H1 (cell line): ENCODE measurements around the gene CCDC78. TPM values are rescaled to one million over a fixed set of nuclear protein-coding genes. Genes with fewer than 3 reads are reported as not detected.

Experiments
- CTCF ChIA-PET: fragments of 300-600 bp; sonication (Branson Sonifier 250); formaldehyde crosslinking; loops from one replicate; lab custom pipeline; 2021; ENCODE audit not compliant: partially characterized antibody; lab: Charles Lee
- POLR2A ChIA-PET: fragments of 300-600 bp; sonication (Branson Sonifier 250); formaldehyde crosslinking; loops from one replicate; lab custom pipeline; 2021; ENCODE audit warnings: inconsistent platforms; ENCODE audit not compliant: partially characterized antibody; lab: Charles Lee
- DNase-seq, 2 experiments: peaks; one replicate each; pipeline versions ENCODE4 v3.0.0 to v3.0.0-alpha.2; 2010 to 2022; ENCODE audit warnings: low spot score in 2 of 2, low read depth in 1 of 2, mixed read lengths in 1 of 2
- FAIRE-seq: peaks from 2 replicates; lab custom pipeline; 2011; peaks lifted over from hg19 to GRCh38; lab: Jason Lieb, UNC
- H2AFZ ChIP-seq: 2 replicates; pipeline ENCODE4 v1.8.1; 2012; ENCODE audit warnings: low read length, inconsistent platforms
- H2AK5ac ChIP-seq: 2 replicates; pipeline ENCODE4 v1.6.1; 2013; ENCODE audit warnings: low read depth, low read length
- H2BK120ac ChIP-seq: replicated peaks from 2 replicates; pipeline ENCODE3; 2013; ENCODE audit warnings: low read depth, low read length, inconsistent platforms
- H2BK12ac ChIP-seq: 2 replicates; pipeline ENCODE4 v1.6.1; 2013; ENCODE audit warnings: low read depth, low read length
- H2BK15ac ChIP-seq: 2 replicates; pipeline ENCODE4 v1.6.1; 2013; ENCODE audit warnings: low read length
- H2BK20ac ChIP-seq: 2 replicates; pipeline ENCODE4 v1.6.1; 2013; ENCODE audit warnings: low read length
- H2BK5ac ChIP-seq: 2 replicates; pipeline ENCODE4 v1.6.1; 2013; ENCODE audit warnings: low read depth, low read length
- H3K14ac ChIP-seq: 2 replicates; pipeline ENCODE4 v1.6.1; 2013; ENCODE audit warnings: inconsistent platforms; ENCODE audit not compliant: insufficient read length
- H3K18ac ChIP-seq: 2 replicates; pipeline ENCODE4 v1.6.1; 2013; ENCODE audit warnings: low read length; ENCODE audit errors: extremely low read depth
- H3K23ac ChIP-seq: 2 replicates; pipeline ENCODE4 v1.6.1; 2013; ENCODE audit warnings: inconsistent platforms; ENCODE audit not compliant: insufficient read length
- H3K23me2 ChIP-seq: 2 replicates; pipeline ENCODE4 v1.6.1; 2013; ENCODE audit warnings: low read depth, low read length
- H3K27ac ChIP-seq: 2 replicates; pipeline ENCODE4 v1.6.1; 2011; ENCODE audit warnings: low read depth, low read length, inconsistent platforms
- H3K27me3 ChIP-seq, 4 experiments: replicated peaks in 1 of 4; 1 replicate in 1 of 4; 2 replicates in 3 of 4; pipeline versions ENCODE4 v1.6.1 to v1.8.1; 2011 to 2013; ENCODE audit warnings: low read length in 3 of 4, mild to moderate bottlenecking in 3 of 4, inconsistent platforms in 2 of 4, mixed read lengths in 2 of 4, moderate library complexity in 1 of 4; ENCODE audit not compliant: control insufficient read depth in 3 of 4, insufficient read depth in 3 of 4; ENCODE audit errors: extremely low read depth in 1 of 4
- H3K36me3 ChIP-seq, 4 experiments: 2 replicates each; pipeline versions ENCODE4 v1.6.1 to v1.8.1; 2011 to 2013; ENCODE audit warnings: mild to moderate bottlenecking in 4 of 4, low read length in 3 of 4, moderate library complexity in 2 of 4, control low read depth in 1 of 4, inconsistent platforms in 1 of 4; ENCODE audit not compliant: insufficient read depth in 4 of 4, control insufficient read depth in 2 of 4
- H3K4ac ChIP-seq: replicated peaks from 2 replicates; pipeline ENCODE3; 2013; ENCODE audit warnings: low read length, low read depth, mixed read lengths, inconsistent platforms; ENCODE audit not compliant: insufficient read length
- H3K4me1 ChIP-seq, 4 experiments: replicated peaks in 1 of 4; 1 replicate in 1 of 4; 2 replicates in 3 of 4; pipeline versions ENCODE4 v1.6.1 to v1.8.1; 2011 to 2013; ENCODE audit warnings: low read length in 3 of 4, inconsistent platforms in 2 of 4, mixed read lengths in 1 of 4; ENCODE audit not compliant: insufficient read depth in 4 of 4, control insufficient read depth in 3 of 4
- H3K4me2 ChIP-seq, 2 experiments: 2 replicates each; pipeline versions ENCODE4 v1.6.1 to v1.8.1; 2011 to 2013; ENCODE audit warnings: low read depth in 2 of 2, low read length in 2 of 2, control low read depth in 1 of 2, inconsistent platforms in 1 of 2, mild to moderate bottlenecking in 1 of 2; ENCODE audit not compliant: insufficient read depth in 1 of 2
- H3K4me3 ChIP-seq, 4 experiments: fragments of 200-600, 300-600 bp in 1 of 4; sonication (generic), shearing (Covaris generic), sonication (Bioruptor Twin) in 1 of 4; 2 replicates each; pipeline versions ENCODE4 v1.5.1 to v1.8.1; 2011 to 2016; ENCODE audit warnings: low read length in 4 of 4, low read depth in 3 of 4, control low read depth in 2 of 4, inconsistent platforms in 2 of 4, mild to moderate bottlenecking in 2 of 4, mixed read lengths in 1 of 4, moderate library complexity in 1 of 4; ENCODE audit not compliant: insufficient read depth in 2 of 4; ENCODE audit errors: extremely low read depth in 1 of 4
- H3K56ac ChIP-seq: replicated peaks from 2 replicates; pipeline ENCODE3; 2013; ENCODE audit warnings: low read depth, mild to moderate bottlenecking, mixed read lengths, low read length, inconsistent platforms; ENCODE audit not compliant: insufficient read length
- H3K79me1 ChIP-seq: 2 replicates; pipeline ENCODE4 v1.6.1; 2013; ENCODE audit warnings: low read depth, low read length, control low read depth
- H3K79me2 ChIP-seq, 2 experiments: 2 replicates each; pipeline versions ENCODE4 v1.6.1 to v1.8.1; 2012 to 2013; ENCODE audit warnings: low read length in 2 of 2, mild to moderate bottlenecking in 2 of 2, inconsistent platforms in 1 of 2; ENCODE audit not compliant: insufficient read depth in 2 of 2, control insufficient read depth in 1 of 2
- H3K9ac ChIP-seq, 4 experiments: replicated peaks in 1 of 4; 1 replicate in 1 of 4; 2 replicates in 3 of 4; pipeline versions ENCODE4 v1.6.1 to v1.8.1; 2011 to 2013; ENCODE audit warnings: low read depth in 3 of 4, low read length in 3 of 4, control low read depth in 2 of 4, mild to moderate bottlenecking in 2 of 4, moderate library complexity in 2 of 4, inconsistent platforms in 1 of 4; ENCODE audit errors: extremely low read depth in 1 of 4
- H3K9me3 ChIP-seq, 2 experiments: 2 replicates each; pipeline versions ENCODE4 v1.6.1 to v1.8.1; 2012 to 2013; ENCODE audit warnings: mild to moderate bottlenecking in 2 of 2, moderate library complexity in 2 of 2, control low read depth in 1 of 2, inconsistent platforms in 1 of 2, low read depth in 1 of 2, low read length in 1 of 2, mixed read lengths in 1 of 2; ENCODE audit not compliant: insufficient read depth in 2 of 2
- H4K20me1 ChIP-seq, 2 experiments: replicated peaks in 1 of 2; 2 replicates each; pipeline versions ENCODE3 to v1.8.1; 2011 to 2013; ENCODE audit warnings: inconsistent platforms in 2 of 2, low read length in 2 of 2, mild to moderate bottlenecking in 1 of 2; ENCODE audit not compliant: insufficient read depth in 2 of 2, control insufficient read depth in 1 of 2
- H4K5ac ChIP-seq: 2 replicates; pipeline ENCODE4 v1.6.1; 2013; ENCODE audit warnings: low read length, low read depth, mixed read lengths, inconsistent platforms; ENCODE audit not compliant: insufficient read length
- H4K8ac ChIP-seq: 2 replicates; pipeline ENCODE4 v1.8.0; 2013; ENCODE audit warnings: mild to moderate bottlenecking, moderate library complexity, low read length, inconsistent platforms; ENCODE audit not compliant: insufficient read depth; ENCODE audit errors: extremely low read depth
- H4K91ac ChIP-seq: replicated peaks from 2 replicates; pipeline ENCODE3; 2013; ENCODE audit warnings: low read length, mixed read lengths, inconsistent platforms; ENCODE audit not compliant: insufficient read length
- CBX5 ChIP-seq: fragments of 300-800, 300-1000 bp; sonication (generic); IDR thresholded peaks from 2 replicates; pipeline ENCODE4 v1.7.1; 2016; ENCODE audit warnings: antibody characterized with exemption, low read length, low read depth
- CBX8 ChIP-seq: fragments of 300-800, 300-1000 bp; sonication (generic); IDR thresholded peaks from 2 replicates; pipeline ENCODE4 v1.7.1; 2016; ENCODE audit warnings: low read depth, low read length, borderline replicate concordance
- CREB1 ChIP-seq: IDR thresholded peaks from 2 replicates; pipeline ENCODE4 v1.6.1; 2012; ENCODE audit warnings: inconsistent platforms
- JUN ChIP-seq: IDR thresholded peaks from 2 replicates; pipeline ENCODE4 v1.6.1; 2011; ENCODE audit warnings: low read depth, mild to moderate bottlenecking, improper control_type of control experiment, low read length
- JUND ChIP-seq: IDR thresholded peaks from 2 replicates; pipeline ENCODE4 v1.6.1; 2011; ENCODE audit warnings: mild to moderate bottlenecking, improper control_type of control experiment, low read length
- KDM4A ChIP-seq: IDR thresholded peaks from one replicate; pipeline ENCODE4 v1.7.1; 2012; ENCODE audit warnings: low read depth, mild to moderate bottlenecking, moderate library complexity, low read length, inconsistent platforms; ENCODE audit not compliant: severe bottlenecking
- POLR2AphosphoS5 ChIP-seq: IDR thresholded peaks from 2 replicates; pipeline ENCODE4 v1.6.1; 2011; ENCODE audit warnings: low read depth, low read length
- POU5F1 ChIP-seq: IDR thresholded peaks from 2 replicates; pipeline ENCODE4 v1.6.1; 2011; ENCODE audit warnings: low read depth, mild to moderate bottlenecking, low read length, moderate library complexity
- SAP30 ChIP-seq: fragments of 300-600 bp; sonication (generic); IDR thresholded peaks from 2 replicates; pipeline ENCODE4 v1.7.1; 2012; ENCODE audit warnings: low read length, moderate library complexity, mild to moderate bottlenecking, inconsistent platforms; ENCODE audit not compliant: insufficient read depth, insufficient replicate concordance
- SIN3A ChIP-seq, 2 experiments: IDR thresholded peaks in 1 of 2; conservative IDR thresholded peaks in 1 of 2; 2 replicates each; pipeline ENCODE4 v1.6.1; 2011 to 2012; ENCODE audit warnings: low read length in 2 of 2, improper control_type of control experiment in 1 of 2, low read depth in 1 of 2, mild to moderate bottlenecking in 1 of 2
- SIRT6 ChIP-seq: IDR thresholded peaks from one replicate; pipeline ENCODE4 v1.7.1; 2012; ENCODE audit warnings: low read length, inconsistent platforms
- SP1 ChIP-seq: IDR thresholded peaks from 2 replicates; pipeline ENCODE4 v1.6.1; 2011; ENCODE audit warnings: low read depth, low read length
- SRF ChIP-seq: IDR thresholded peaks from 2 replicates; pipeline ENCODE4 v1.6.1; 2011; ENCODE audit warnings: mild to moderate bottlenecking, low read depth, low read length, moderate library complexity
- WGBS, 2 experiments: shearing (Covaris generic) in 1 of 2; methylation state at CpG; one replicate each; pipeline versions ENCODE4 v1.1.6 to v1.1.7; 2013 to 2015; ENCODE audit warnings: low lambda C conversion rate in 2 of 2, mixed read lengths in 2 of 2, inconsistent platforms in 1 of 2, low coverage in 1 of 2, missing lambda C conversion rate in 1 of 2; ENCODE audit not compliant: insufficient replicate concordance in 2 of 2, insufficient coverage in 1 of 2, insufficient read length in 1 of 2; ENCODE audit errors: extremely low coverage in 1 of 2, missing lambda C conversion rate in 1 of 2; 5-methylcytosine and 5-hydroxymethylcytosine counted together
- polyA plus RNA-seq, 7 experiments: library from polyadenylated mRNA; depleted of rRNA in 3 of 7; stranded (reverse) in 5 of 7; unstranded in 2 of 7; fragments of >200 nt in 5 of 7; fragments of 200-250 nt in 2 of 7; gene quantifications; 1 replicate in 5 of 7; 2 replicates in 1 of 7; 4 replicates in 1 of 7; pipeline versions ENCODE4 v1.2.1 to v1.2.3, GENCODE V29; 2011 to 2013; ENCODE audit warnings: missing spikeins in 2 of 7, mixed read lengths in 2 of 7
- total RNA-seq: library from RNA; stranded (reverse); fragmentation: NEBNext Ultra II Directional; extraction: Animal tissue kit (Norgen Biotek cat#: 25700); gene quantifications from 2 replicates; pipeline ENCODE4 v1.2.1, GENCODE V29; 2021

Gene CCDC78
- total and polyA plus RNA-seq, 2 of the 8 experiments (the other 6 are each of a cell fraction or from before 2014, with no cell fraction given) = 7.1 to 8.5 TPM

GRCh38 chr16:766820-767640 is 40.8 kb upstream of the CCDC78 start:
- no peak overlapping the region for H2BK5ac ChIP-seq
- 93% methylated on average over 32 of the region's 48 CpGs; no CpG with 5 or more reads in 1 of the 2 experiments for WGBS, 2 experiments
- ChIA-PET POLR2A (interaction anchor here (1.2 to 1.8 kb wide), 2 partner anchors 35 to 51 kb away, joined by 3 read pairs; no protein-coding TSS in a partner anchor), CTCF (interaction anchor here (1.1 to 1.7 kb wide), 5 partner anchors 18 to 51 kb away, joined by 3 to 7 read pairs (median 4); no protein-coding TSS in a partner anchor)
- no peak overlapping the region for H3K14ac ChIP-seq
- no peak overlapping the region for H3K56ac ChIP-seq
- 0 out of 2 replicates have a peak overlapping the region, but pooled peaks have one; percentile 7 for H2BK12ac ChIP-seq
- H3K18ac ChIP-seq = no peak overlapping the region
- no peak overlapping the region for H2AK5ac ChIP-seq
- no peak overlapping the region for H2AFZ ChIP-seq
- no peak overlapping the region for H3K4me3 ChIP-seq
- H2BK120ac ChIP-seq = no peak overlapping the region
- H3K4me1 ChIP-seq = peaks cover 0 to 9% (median 6%) of the 10 kb centered on the region in 4 experiments; a peak in 5 of 7 replicates
- H3K23me2 ChIP-seq = no peaks in the 10 kb centered on the region; the same call in 1 of the 2 replicates
- H3K4ac ChIP-seq = no peak overlapping the region
- no peak overlapping the region for H3K4me2 ChIP-seq
- H3K79me1 ChIP-seq = no peaks in the 10 kb centered on the region
- H4K5ac ChIP-seq = no peak overlapping the region
- no peak overlapping the region for H4K91ac ChIP-seq
- H3K9ac ChIP-seq = no peak overlapping the region
- H3K27ac ChIP-seq = no peak overlapping the region
- no peaks in the 10 kb centered on the region for H3K36me3 ChIP-seq
- H4K20me1 ChIP-seq = no peaks in the 10 kb centered on the region
- H2BK15ac ChIP-seq = no peak overlapping the region
- no peak overlapping the region for H3K23ac ChIP-seq
- FAIRE-seq = no peak
- no peak overlapping the region for H2BK20ac ChIP-seq
- no peaks in the 10 kb centered on the region for H3K27me3 ChIP-seq
- H3K79me2 ChIP-seq = no peaks in the 10 kb centered on the region
- DNase-seq = no peak
- no peak overlapping the region for H4K8ac ChIP-seq
- H3K9me3 ChIP-seq = no peaks in the 10 kb centered on the region
- TF ChIP-seq CREB1 (no peak), SIRT6 (no peak), KDM4A (no peak), JUN (no peak), JUND (no peak), CBX8 (no peak), SP1 (no peak), SRF (no peak), POLR2AphosphoS5 (no peak), CBX5 (no peak), POU5F1 (no peak), SAP30 (no peak), SIN3A (conservative IDR thresholded peaks at IDR 0.05 in 1 of 2, IDR thresholded peaks at IDR 0.05 in 1 of 2; ENCODE audit: low read depth in 1 of 2, low read length in 2 of 2) (no peak)
